NCI-H1417 (cell line): Measurements from ENCODE around the gene ZNF605.
"Not testable (repeated sequence)": the region's sequence is repeated elsewhere in the genome, so short reads cannot be mapped to it uniquely, and the experiment has no call there.

ENCODE experiments used
- DNase-seq, 3 experiments: peaks; one replicate each; lab custom pipeline; 2025; lab: John Stamatoyannopoulos, UW

Gene ZNF605

GRCh38 chr12:132956011-132956788, at the start of gene ZNF605:
TSS of gene ZNF605 (minus strand) at chr12:132956306. CDS start at chr12:132945635, 10,671 bp downstream.
- DNase-seq, result peak; percentile 38 to 61 (median 54)

- no peak for DNase-seq
Measured at GRCh38 chr12:132998741-132999140, 42.6 kb upstream of the ZNF605 start.

- DNase-seq, result peak in 1 of 3 experiments; percentile 45
Measured at GRCh38 chr12:132986885-132987225, 30.7 kb upstream of the ZNF605 start.

DNA sequence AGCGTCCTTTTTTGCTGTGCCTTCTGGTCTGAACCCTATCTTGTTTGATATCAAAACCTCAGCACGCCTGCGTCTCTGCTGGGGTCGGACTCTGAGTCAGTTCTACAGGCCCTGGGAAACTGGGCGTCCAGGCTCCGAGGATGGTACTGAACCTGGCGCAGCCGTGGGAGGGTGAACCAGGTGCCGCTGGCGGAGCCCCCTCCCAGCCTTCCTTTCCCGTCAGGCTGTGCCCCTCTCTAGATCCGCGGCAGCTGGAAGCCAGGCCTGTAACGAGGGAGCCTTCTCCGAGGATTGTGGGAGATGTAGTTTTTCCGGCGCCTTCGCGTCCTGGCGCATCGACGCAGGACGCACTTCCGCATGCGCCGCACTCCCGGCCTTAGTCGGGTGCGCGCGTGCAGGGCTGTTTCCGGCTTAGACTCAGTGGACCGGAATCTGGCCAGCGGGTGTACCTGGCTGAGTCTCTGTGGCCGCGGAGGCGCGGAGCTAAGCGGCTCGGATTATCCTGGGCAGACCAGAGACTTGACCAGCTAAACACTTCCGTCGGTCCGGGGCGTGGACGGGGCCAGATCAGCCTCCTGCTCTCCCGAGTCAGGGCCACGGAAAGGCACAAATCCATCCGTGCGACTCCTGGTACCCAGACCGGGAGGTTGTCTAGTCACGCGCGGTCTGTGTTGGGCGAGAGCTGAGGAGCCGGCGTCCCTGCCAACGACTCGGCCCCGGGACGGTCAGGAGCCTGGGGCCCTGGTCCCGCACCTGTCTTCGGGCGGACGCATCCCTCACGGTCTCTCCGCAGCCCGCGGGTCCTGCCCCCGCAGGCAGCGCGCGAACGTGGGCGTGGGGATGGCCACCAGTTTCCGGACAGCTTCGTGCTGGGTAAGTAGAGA, 30.1 kb upstream of the ZNF605 start, which contains the start of gene ZNF26:
ZNF26 (plus strand) TSS at position 367 of the 884 bp plus-strand sequence; CDS start at position 841, 474 bp downstream.
- DNase-seq, result peak; percentile 94 to 98 (median 97)

GRCh38 chr12:132976870-132977269, 20.8 kb upstream of the ZNF605 start:
- DNase-seq, result not testable (repeated sequence)

DNA sequence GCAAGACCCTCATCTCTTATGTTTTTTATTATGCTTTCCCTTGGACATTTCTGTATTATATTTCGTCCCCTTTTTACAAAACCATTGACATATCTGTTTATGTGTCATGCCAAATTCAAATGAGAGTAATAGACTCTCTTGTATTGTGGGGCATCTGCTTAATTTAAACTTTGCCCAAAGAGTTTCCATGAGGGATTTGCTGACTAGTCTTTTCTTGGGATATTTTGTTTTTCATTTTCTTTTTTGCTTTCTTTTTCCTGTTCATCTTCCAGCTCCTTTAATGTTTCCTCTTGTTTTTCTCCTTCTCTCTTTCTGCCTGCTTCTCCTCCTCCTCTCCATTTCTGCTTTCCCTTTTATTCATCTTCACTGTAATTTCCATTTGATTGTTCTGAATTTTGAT, 16.3 kb upstream of the ZNF605 start:
- DNase-seq, result no peak

DNA sequence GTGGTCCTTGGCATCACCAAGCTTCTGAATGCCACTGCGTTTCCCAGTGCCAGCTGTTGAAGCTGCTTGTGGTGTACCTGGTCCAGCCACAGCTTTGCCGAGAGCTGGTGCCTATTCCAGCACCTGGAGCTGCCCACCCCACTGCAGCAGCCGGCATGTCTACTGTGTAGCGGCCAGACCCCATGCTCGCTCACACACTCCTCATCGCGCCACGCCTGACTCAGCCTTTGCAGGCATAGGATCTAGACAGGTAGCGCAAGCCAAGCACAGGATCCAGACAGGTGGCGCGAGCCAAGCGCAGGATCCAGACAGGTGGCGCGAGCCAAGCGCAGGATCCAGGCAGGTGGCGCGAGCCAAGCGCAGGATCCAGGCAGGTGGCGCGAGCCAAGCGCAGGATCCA, 11.6 kb upstream of the ZNF605 start:
- DNase-seq, result no peak

DNA sequence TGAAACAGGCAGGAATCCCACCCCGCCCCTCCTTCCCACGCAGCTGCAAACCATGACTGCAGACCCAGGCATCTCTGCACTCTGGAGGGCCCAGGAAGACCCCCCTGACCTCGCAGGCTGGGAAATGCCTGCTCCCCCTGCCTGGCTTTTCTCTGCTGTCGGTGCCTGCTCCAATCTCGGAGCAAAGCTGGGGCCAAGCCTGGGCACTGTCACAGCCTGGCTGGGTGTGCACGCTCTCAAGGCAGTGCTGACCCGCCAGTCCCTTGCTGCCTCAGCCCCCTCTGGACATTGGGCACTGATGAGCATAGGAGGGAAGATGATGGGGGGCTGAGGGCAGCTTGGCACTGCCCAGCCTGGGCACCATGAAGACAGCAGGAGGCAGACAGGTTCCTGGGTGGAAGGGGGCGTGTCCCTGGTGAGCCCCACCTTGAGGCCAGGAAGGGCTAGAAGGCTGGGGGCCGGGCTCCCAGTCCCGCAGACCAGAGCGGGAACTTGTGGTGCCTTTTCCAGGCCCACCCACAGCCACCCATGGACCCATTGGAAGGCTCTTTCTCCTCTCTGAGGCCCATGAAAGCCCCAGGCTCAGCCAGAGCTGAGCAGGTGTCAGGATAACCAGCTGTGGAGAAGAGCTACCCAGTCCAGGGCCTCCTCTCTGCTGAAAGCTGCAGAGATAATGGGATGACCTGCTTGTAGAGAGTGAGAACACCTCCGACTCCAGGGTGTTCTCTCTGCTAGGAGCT, 10.7 kb upstream of the ZNF605 start:
- DNase-seq, result no peak

GRCh38 chr12:132965796-132966195, 9.7 kb upstream of the ZNF605 start:
- DNase-seq, result no peak

DNA sequence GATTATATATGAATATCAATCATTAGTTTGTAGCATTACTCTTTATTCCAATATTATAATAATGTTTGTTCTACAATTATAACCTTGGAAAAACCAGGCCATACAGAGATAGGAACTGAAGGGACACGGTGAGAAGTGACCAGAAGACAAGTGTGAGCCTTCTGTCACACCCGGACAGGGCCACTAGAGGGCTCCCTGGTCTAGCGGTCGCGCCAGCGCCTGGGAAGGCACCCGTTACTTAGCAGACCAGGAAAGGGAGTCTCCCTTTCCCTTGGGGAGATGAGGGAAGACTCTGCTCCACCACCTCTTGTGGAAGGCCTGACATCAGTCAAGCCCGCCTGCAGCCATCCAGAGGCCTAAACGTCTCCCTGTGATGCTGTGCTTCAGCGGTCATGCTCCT, 7.8 kb upstream of the ZNF605 start:
- peak in 1 of 3 experiments; percentile 31 for DNase-seq

GRCh38 chr12:132961790-132962189, 5.7 kb upstream of the ZNF605 start:
- DNase-seq, result not testable (repeated sequence)

- no peak for DNase-seq
Measured at GRCh38 chr12:132955094-132956010, 754 bp downstream of the ZNF605 start.

DNA sequence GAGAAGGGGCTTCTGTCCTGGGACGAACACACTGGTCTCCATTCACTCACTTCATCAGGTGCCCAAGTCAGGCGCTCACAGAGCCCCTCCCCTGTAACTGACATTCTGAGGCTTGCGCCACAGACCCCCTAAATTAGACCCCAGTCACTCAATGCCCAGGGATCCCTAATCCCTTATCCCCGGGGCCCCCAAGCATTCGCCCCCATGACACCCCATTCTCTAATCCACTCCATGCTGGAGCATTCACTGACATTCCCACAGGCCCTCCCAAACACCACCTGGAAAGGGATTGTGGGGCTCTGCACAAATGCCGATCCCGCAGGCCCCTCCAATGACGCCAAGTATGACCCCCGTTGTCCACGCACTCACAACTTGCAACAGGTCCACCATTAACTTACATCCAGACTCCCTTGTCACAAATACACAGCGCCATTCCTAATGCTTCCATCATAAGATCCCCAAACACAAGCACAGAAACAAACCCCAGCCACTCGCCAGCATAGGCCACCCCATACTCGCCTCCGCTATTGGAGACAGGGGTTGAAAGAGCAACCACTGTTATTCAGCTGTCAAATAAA, 1.5 kb downstream of the ZNF605 start:
- DNase-seq, result no peak

- no peak for DNase-seq
Measured at GRCh38 chr12:132953771-132954170, 2.3 kb downstream of the ZNF605 start.

- no peak for DNase-seq
Measured at GRCh38 chr12:132953163-132953425, 3.0 kb downstream of the ZNF605 start.

DNA sequence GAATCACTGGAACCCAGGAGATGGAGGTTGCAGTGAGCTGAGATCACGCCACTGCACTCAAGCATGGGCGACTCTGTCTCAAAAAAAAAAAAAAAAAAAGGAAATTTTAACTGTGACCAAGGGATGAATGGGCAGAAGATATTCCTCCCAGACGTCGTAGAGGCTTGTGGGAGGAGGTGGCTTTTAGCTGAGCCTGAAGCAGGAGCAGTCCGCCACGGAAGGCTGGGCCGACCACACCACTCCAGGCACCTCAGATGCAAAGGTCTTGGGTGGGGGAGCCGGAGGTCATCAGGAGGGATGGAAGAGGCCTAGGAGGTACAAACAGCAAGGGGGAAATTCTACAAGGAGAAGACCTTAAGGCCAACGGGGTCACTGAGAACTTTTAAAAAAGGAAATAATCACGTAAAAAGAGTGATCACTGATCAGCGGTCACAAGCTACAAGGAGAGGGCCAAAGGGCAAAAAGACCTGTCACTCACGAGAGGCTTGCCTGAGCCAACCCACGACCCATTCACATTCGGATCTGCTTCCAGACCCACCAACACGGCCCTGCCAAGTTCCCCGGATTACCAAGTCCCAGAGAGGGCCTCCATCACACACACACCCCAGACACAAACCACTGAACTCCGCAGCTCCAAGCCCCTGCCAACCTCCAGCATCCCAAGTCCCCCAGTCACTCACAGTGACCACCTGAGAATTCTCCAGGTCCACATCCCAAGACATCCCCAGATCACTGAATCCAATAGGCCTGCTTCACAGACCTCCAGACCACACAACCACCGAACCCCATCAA, 3.5 kb downstream of the ZNF605 start:
- no peak for DNase-seq

- DNase-seq, result no peak
Measured at GRCh38 chr12:132951649-132952048, 4.5 kb downstream of the ZNF605 start.

- DNase-seq, result no peak
Measured at GRCh38 chr12:132950844-132951535, 5.1 kb downstream of the ZNF605 start.
